ENCODE measurements around the gene CWC27.

Gene CWC27, protein sequence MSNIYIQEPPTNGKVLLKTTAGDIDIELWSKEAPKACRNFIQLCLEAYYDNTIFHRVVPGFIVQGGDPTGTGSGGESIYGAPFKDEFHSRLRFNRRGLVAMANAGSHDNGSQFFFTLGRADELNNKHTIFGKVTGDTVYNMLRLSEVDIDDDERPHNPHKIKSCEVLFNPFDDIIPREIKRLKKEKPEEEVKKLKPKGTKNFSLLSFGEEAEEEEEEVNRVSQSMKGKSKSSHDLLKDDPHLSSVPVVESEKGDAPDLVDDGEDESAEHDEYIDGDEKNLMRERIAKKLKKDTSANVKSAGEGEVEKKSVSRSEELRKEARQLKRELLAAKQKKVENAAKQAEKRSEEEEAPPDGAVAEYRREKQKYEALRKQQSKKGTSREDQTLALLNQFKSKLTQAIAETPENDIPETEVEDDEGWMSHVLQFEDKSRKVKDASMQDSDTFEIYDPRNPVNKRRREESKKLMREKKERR

DNA sequence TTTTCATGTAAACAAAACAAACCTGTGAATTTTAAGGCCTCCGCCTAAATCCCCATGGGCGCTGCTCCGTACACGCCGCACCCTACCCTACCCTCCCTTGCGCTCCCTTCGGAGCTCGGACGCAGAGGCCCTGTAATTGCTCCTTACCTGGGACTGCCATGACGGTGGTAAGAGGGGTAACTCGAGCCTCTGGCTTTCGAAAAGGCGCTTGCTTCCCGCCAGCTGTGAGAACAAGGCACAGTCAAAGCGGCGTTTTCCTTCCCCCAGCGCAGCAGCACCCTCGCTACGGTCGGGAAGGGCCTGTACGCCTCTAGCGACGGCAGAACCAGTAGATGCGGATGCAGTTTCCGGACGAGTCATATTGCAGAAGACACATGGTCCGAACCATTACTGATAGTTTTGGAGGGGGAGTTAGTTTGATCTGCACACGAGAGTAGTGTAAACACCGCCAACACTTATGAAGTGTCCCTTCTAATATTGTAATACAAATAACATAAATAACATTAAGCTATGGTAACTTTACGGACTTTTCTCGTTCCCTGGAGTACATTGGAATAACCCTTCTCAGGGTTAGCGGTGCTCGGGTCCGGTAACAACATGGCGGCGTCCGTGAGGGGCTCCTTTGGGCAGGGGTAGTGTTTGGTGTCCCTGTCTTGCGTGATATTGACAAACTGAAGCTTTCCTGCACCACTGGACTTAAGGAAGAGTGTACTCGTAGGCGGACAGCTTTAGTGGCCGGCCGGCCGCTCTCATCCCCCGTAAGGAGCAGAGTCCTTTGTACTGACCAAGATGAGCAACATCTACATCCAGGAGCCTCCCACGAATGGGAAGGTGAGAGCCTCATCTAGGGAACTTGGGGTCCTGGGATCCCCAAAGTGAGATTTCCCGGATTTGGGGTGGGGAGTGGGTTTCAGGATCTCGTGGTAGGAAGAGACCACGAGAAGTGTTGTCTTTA is at the start of gene CWC27, which contains the start of gene SREK1IP1:
CWC27 (plus strand) TSS at position 573 of the 955 bp plus-strand sequence; CDS start at position 790, 217 bp downstream.
SREK1IP1 (minus strand) TSS at position 334 of the 955 bp plus-strand sequence; CDS start at position 160, 174 bp downstream.
- DNase-seq (ENCODE audit: low read depth in 2 of 2), result peak; percentile 63 to 77

DNA sequence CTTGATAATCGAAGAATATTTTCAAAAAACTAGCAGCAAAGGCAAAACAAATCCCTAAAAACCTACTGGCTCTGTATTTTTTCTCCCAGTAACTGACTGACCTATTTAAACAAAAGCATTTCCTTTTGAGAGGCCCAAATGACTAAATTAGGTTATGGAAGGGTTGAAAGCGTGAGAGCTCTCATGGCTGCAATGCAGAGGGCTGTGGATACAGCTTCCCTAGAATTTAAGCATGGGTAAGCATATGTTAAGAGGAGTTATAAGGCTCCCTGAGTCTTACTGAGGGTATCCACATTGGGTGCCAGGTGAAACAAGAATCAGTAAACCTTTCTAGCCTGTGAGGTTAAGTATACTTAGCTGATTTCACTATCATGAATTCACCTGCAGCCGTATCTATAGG is 46.1 kb upstream of the CWC27 start:
- DNase-seq (ENCODE audit: low read depth in 2 of 2), result no peak

DNA sequence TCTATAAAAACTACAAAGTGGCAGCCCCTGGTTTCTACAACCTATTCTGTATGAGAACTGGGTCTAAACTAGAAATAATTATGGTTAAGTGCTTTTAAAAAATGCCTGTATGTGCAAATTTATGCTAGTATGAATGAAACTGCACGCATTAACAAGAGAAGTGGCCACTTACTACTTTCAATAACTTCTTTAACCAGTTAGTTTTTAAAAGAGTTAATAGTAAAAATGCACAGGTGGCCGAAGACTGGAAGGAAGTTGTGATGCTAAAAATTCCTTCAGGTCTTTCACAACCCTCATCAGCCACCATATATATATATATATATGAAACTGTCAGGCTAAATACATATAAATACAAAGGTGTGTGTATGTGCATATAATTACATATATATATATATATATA is 41.6 kb upstream of the CWC27 start:
- DNase-seq (ENCODE audit: low read depth in 2 of 2), result no peak

DNA sequence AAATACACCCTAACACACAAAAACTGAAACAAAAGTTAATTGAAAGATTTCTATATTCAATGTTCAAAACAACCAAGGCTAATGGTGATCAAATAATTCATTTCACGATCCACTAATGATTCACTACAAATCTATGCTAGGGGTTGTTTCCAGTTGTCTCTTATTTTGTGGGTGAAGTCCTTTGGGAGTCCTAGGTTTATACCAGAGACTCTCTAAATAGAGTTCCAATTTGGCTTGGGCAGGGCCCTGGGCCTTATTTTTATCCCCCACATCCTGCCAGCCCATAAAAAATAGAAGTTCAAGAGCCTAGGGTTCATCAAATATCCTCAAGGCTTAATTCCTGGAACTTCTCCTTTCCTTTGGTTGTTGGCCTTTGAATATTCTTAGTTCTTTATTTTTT is 26.3 kb upstream of the CWC27 start:
- DNase-seq (ENCODE audit: low read depth in 2 of 2), result no peak

DNA sequence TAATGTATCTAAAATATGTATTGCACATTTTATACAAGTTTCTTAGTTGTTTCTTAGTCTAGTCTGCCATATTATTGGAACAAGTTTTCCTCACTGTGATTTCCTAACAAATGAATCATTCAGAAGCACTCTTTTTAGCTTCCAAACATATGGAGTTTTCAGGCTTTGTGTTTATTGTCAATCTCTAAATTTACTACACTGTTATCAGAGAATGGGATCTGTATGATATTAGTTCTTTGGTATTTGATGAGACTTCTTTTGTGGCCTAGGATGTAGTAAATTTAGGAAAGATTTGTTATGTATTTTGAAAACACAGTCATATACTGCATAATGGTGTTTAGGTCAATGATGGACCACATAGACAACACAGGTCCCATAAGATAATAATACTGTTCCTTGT is 25.9 kb upstream of the CWC27 start:
- no peak for DNase-seq (ENCODE audit: low read depth in 2 of 2)

DNA sequence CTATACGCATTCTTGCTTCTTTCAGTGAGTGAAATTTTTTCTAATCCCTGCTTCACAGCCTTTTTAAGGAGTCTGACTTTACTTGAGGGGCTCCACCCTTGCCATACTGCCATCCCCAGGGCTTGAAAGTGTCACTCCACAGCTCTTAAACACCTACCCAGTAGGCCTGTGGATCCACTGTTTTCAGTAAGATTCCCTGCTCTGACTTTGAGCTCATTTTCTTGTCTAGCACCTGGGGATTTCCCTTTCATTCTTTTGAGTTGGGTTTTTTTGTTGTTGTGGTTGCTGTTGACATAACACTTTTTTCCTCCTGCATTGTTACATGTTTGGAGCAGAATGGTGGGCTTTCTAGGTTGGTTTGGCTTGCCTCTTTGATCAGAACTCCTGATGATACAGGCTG is 23.8 kb upstream of the CWC27 start:
- DNase-seq (ENCODE audit: low read depth in 2 of 2), result no peak

DNA sequence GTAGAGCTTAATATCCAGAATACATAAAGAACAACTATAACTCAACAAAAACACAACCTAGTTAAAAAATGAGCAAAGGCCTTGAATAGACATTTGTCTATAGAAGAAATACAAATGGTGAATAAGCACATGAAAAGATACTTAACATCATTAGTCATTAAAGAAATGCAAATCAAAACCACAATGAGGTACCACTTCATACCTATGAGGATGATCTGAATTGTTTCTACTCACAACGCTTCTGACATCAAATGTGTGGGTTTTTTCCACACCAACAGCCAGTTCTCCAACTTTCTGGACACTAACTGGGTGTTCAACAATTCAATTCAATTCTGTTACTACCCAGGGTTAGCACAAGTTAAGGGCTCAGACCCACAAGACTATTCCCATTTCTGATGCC is 22.3 kb upstream of the CWC27 start:
- DNase-seq (ENCODE audit: low read depth in 2 of 2), result no peak

DNA sequence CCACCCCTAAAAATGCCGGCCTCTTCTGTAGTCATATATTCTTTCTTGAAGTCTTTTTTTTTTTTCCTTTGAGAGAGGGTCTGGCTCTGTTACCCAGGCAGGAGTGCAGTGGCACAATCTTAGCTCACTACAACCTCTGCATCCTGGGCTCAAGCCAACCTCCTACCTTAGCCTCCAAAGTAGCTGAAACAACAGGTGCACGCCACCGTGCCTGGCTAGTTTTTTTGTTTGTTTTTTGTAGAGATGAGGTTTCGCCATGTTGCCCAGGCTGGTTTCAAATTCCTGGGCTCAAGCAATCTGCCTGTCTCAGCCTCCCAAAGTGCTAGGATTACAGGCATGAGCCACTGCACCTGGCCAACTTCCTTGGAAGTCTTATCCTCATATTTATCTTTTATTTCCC is 19.3 kb upstream of the CWC27 start:
- no peak for DNase-seq (ENCODE audit: low read depth in 2 of 2)

DNA sequence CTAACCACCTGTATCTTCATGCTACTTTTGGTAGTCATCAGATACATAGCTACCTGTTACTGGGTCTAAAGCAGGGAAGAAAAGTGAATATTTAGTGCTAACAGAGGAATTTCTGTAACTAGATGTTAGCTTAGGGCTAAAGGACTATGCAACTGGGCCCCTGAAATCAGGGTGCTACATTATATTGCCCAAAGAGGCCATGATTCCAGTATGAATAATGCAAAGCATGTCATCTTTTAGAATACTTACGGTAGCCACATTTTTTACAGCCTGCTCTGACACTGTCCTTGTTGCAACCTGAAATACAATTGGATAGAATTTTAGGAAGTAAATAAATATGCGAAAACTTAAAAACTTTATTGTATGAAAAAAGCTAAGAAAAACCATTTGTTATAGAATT is 14.7 kb upstream of the CWC27 start:
- no peak for DNase-seq (ENCODE audit: low read depth in 2 of 2)

DNA sequence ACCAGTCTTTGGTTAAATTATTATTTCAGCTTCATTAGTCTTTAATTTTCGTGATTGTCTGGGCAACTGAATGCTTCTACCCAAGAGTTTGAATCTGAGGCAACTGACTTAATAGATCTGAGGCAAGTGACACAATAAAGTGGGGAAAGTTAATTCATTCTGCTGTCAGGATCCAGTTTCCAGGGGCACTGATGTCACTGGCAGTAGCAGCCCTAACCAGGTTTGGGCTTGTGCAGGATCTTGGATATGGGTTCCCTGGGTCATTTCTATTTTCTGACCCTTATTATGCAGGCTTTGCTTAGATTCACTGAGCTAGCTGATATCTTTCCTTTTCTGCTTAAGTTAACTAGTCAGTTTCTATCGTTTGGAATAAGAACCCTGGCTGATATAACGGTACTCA is 9.8 kb upstream of the CWC27 start:
- DNase-seq (ENCODE audit: low read depth in 2 of 2), result no peak

DNA sequence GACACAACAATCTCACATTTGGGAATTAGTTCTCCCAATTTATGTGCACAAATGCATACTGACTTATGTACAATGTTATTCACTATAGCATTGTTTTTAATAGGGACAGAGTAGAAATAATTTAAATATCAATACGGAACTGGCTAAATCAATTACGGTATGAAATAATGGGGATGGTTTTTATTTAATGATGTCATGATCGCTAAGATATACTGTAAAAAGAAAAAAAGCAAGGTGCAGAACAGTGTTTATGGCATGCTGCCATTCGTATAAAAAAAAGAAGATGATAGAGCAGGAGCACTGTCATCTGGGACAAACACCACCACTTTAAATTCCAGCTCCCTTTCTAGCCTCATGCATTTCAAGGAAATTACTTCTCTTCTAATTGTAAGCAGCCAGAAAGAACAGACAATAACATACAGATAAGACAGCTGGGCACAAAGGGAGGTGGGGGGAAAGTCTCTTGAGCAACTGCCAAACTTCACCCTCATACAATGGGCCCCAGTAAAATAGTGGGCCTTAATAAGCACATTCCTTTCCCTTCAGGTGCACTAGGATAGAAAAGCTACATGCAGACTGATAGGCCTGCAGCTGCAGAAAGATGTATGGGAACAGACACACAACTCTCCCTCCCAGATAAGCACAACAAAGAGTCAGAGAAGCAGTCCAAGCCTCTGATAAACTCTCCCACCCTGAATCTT is 8.6 kb upstream of the CWC27 start:
- no peak for DNase-seq (ENCODE audit: low read depth in 2 of 2)

DNA sequence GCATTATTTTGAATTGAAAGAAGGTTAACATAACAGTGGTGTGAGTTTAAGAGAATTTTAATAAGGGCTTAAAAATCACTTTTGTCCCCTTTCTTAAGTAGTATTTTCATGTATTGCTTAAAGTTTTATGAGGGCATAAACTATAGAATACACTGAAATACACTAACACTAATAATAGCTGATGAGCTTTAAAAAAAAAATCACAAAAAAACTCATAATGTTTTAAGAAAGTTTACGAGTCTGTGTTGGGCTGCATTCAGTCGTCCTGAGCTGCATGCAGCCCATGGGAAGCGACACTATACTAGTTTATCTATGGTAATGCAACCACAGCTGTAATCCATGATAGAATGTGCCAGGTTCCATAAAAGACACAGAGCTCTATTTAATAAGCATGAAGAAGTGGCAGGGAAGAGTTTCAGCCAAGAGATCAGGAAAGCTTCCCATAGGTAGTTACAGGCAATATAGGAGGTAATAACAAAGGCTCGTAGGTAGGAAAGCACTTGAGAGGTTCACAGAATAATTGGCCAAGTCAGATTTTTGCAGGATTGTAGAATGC is 4.7 kb upstream of the CWC27 start:
- DNase-seq (ENCODE audit: low read depth in 2 of 2), result no peak

DNA sequence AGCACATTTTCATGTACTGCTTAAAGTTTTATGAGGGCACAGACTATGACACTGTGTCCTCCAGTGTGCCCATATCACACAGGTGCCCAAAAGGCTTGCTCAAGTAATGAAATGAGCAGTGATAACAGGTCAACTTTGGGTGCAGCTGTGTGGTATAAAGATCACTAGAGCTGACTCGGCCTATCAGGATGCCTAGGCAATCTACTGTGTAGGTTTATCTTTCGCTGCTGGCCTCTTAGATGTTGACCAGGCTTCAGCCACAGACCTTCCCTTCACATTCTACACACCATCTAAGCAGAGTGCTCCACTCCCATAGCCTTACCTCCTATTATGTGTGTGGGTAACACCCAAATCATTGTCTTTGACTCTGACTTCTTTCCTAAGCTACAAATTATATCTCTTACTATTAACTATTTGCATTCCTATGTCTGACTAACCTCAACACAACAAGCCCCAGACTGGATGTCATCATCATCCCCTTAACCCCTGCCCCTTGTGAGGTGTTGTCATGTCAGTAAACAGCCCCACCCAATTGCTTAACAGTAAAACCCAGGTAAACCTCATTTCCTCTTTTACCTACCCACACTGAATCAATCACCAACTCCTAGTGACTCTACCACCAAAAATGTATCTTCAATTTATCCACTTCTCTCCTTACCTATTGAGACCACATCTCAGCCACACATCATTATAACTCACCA is 2.8 kb upstream of the CWC27 start:
- DNase-seq (ENCODE audit: low read depth in 2 of 2), result no peak

DNA sequence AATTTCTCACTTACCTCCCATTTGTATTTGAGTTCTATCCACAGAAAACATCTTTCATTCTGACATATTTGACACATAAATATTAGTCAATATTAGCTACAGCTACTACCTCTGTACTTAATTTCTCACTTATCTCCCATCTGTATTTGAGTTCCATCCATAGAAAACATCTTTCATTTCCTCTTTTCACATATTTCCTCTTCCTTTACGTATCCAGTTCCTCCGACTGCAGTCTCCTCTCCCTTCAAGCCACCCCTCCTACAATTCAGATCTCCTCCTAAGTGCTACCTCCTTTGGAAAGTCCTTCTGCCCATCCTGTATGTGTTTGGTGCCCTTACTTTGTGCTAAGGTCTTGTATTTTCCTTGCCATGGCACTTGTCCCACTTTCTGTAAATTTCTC is 1.8 kb upstream of the CWC27 start:
- DNase-seq (ENCODE audit: low read depth in 2 of 2), result no peak

DNA sequence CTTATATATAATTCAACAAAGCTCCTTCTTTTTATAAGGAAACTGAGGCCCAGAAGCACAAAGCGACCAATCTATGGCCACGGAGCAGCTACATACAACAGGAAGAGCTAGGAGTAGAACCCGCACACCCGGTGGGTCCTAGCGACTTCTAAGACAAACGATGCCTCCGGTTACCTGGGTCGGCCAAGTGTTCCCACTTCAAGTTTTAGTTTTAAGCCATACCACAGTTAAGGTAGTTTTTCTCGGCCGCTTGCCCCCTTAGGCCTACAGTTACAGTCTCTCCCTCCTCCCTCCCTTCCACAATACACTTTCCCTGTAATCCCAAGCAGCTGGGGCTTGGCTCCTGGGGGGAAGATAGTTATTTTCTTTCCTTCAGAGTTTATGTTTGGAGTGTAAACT is 772 bp upstream of the CWC27 start:
- no peak for DNase-seq (ENCODE audit: low read depth in 2 of 2)

DNA sequence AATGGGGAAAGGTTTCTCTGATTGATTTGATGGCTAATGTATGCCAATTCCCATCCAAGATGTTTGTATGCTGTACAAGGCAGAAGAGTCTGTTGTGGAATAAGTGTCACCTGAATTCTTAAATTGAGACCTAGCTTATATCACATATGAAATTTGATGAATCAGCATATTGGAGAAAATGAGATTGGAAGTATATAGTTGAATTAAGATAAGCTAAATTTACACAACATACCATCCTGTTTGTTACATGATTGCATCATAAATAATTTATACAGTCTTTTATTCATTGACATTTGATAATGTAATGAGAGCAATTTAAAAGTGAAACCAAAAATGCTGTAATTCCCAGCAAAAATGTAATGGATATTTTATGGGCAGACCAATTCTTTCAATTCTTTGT is 1.1 kb downstream of the CWC27 start:
- no peak for DNase-seq (ENCODE audit: low read depth in 2 of 2)

DNA sequence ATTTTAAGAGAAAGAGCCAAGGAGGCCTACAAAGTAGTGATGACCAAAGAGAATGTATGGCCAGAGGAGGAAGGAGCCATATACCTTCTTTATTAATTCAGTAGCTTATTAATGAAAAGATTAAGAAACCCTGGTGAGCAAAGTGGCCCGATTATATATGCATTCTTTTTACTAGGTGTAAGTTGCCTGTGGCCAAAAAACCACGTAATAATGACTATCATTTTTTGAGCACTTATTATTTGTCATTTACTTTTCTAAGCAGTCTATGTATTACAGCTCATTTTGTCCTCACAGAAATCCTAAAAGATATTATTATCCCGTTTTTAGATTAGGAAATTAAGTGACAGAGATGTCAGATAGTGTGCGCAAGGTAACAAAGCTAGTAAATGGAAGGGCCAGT is 3.0 kb downstream of the CWC27 start:
- DNase-seq (ENCODE audit: low read depth in 2 of 2), result no peak

DNA sequence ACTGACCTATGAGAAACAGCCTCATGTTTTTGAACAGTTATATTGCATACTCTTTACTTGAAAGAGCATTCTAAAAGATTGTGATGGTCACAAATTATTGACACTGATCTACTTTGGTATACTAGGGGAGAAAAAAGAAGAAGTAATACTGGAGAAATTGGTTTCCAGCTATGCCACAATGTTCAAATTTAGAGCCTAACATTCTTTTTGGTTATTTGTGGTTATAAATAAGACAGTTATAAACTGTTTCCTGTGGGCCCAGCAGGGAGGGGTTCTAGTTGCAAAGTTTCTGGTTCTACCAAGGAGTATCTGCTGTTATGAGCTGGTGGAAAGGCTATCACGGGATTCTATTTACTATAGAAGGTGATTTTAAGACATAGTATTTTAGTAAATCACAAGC is 4.8 kb downstream of the CWC27 start:
- no peak for DNase-seq (ENCODE audit: low read depth in 2 of 2)

DNA sequence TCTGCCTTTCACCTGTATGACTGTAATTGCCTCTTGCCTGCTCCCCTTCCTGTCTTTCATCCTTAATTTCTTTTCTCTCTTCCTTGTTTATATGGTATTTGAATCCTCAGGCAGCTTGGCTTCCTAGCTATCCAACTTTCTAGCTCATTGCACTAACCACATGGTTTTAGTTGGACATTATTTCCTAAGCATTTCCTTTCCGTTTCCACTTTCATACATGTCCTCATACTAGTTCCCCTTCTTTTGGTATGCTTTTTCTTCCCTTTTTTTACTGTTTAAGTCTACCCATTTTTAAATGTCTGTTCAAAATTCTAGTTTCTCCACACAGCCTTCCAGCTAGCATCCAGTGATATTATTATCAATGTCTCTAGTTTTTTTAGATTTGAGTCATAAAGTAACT is 6.6 kb downstream of the CWC27 start:
- DNase-seq (ENCODE audit: low read depth in 2 of 2), result no peak

DNA sequence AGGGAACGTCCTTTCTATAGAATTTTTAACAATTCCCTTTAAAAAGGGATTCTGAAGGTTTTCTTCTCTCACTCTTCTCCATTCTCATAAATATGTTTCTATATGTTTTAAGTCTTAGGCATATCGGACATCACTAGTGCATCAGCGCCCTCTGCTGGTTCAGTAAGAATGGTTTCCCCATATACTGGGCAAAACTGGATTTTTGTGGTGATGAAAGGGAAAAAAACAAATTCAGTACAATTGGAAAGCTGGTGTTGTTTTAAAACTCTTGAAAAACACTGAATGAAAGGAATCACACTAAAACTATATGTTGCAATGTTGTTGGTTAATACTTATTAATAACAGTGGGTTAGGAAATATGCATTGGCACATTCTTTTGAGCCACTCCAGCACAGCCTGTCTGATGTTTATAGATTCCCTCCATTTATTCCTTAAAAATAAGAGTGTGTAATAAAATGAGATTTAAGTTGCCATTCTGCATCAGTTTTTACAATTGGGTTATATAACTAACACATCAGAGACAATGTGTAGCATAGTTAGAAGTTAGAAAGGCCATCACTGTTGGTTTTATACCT is 15.8 kb downstream of the CWC27 start:
- DNase-seq (ENCODE audit: low read depth in 2 of 2), result peak; percentile 52 to 62

DNA sequence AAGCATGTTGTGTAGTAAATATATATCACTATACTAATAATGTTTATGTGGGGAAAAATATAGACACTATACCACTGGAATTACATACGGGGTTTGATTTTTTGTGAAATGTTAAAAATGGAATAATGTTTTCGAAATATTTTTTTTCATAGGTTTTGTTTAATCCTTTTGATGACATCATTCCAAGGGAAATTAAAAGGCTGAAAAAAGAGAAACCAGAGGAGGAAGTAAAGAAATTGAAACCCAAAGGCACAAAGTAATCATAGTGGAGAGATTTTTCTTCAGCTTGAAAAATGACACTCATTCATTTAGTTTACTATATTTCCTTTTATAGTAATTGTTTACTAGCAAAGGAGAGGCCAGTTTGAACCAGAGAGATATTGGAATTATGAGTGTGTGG is 17.6 kb downstream of the CWC27 start:
- no peak for DNase-seq (ENCODE audit: low read depth in 2 of 2)

Data from stimulated activated CD4-positive, alpha-beta T cell treated with anti-CD3 and anti-CD28 coated beads, Interleukin-4, amount 100 ng/mL, for 48 hours (primary cell).